ENCODE results near the gene DCLRE1A.

DNA sequence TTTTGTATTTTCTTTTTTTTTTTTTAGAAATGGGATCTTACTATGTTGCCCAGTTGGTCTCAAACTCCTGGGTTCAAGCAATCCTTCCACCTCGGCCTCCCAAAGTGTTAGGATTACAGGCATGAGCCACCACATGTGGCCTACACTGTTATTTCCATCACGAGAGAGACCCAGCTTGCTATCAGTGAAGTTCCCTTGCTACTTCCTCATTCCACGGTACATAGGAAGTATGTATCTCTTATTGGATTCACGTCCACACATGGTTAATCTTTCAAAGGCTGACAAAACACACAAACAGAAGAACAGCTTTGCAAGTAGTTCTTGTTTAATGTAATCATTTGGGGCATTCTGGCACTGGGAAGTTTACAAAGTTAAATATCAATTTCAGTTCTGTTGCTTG, 50.9 kb downstream of the DCLRE1A start:
- TF ChIP-seq, protein P1, sequence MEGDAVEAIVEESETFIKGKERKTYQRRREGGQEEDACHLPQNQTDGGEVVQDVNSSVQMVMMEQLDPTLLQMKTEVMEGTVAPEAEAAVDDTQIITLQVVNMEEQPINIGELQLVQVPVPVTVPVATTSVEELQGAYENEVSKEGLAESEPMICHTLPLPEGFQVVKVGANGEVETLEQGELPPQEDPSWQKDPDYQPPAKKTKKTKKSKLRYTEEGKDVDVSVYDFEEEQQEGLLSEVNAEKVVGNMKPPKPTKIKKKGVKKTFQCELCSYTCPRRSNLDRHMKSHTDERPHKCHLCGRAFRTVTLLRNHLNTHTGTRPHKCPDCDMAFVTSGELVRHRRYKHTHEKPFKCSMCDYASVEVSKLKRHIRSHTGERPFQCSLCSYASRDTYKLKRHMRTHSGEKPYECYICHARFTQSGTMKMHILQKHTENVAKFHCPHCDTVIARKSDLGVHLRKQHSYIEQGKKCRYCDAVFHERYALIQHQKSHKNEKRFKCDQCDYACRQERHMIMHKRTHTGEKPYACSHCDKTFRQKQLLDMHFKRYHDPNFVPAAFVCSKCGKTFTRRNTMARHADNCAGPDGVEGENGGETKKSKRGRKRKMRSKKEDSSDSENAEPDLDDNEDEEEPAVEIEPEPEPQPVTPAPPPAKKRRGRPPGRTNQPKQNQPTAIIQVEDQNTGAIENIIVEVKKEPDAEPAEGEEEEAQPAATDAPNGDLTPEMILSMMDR (IDR thresholded peaks at IDR 0.05; ENCODE audit: poor library complexity, severe bottlenecking): no peak
- TF ChIP-seq, protein P2, sequence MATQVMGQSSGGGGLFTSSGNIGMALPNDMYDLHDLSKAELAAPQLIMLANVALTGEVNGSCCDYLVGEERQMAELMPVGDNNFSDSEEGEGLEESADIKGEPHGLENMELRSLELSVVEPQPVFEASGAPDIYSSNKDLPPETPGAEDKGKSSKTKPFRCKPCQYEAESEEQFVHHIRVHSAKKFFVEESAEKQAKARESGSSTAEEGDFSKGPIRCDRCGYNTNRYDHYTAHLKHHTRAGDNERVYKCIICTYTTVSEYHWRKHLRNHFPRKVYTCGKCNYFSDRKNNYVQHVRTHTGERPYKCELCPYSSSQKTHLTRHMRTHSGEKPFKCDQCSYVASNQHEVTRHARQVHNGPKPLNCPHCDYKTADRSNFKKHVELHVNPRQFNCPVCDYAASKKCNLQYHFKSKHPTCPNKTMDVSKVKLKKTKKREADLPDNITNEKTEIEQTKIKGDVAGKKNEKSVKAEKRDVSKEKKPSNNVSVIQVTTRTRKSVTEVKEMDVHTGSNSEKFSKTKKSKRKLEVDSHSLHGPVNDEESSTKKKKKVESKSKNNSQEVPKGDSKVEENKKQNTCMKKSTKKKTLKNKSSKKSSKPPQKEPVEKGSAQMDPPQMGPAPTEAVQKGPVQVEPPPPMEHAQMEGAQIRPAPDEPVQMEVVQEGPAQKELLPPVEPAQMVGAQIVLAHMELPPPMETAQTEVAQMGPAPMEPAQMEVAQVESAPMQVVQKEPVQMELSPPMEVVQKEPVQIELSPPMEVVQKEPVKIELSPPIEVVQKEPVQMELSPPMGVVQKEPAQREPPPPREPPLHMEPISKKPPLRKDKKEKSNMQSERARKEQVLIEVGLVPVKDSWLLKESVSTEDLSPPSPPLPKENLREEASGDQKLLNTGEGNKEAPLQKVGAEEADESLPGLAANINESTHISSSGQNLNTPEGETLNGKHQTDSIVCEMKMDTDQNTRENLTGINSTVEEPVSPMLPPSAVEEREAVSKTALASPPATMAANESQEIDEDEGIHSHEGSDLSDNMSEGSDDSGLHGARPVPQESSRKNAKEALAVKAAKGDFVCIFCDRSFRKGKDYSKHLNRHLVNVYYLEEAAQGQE (IDR thresholded peaks at IDR 0.05; ENCODE audit: borderline replicate concordance): no peak

Data from neural cell (in vitro differentiated cells).